GM21529 (cell line): ENCODE results near the gene BCAS1.

Experiments
- ATAC-seq: cut with Tn5 transposase; IDR thresholded peaks from one replicate; pipeline ENCODE4 v1.9.1; 2021; ENCODE audit not compliant: unreplicated experiment

Gene BCAS1

DNA sequence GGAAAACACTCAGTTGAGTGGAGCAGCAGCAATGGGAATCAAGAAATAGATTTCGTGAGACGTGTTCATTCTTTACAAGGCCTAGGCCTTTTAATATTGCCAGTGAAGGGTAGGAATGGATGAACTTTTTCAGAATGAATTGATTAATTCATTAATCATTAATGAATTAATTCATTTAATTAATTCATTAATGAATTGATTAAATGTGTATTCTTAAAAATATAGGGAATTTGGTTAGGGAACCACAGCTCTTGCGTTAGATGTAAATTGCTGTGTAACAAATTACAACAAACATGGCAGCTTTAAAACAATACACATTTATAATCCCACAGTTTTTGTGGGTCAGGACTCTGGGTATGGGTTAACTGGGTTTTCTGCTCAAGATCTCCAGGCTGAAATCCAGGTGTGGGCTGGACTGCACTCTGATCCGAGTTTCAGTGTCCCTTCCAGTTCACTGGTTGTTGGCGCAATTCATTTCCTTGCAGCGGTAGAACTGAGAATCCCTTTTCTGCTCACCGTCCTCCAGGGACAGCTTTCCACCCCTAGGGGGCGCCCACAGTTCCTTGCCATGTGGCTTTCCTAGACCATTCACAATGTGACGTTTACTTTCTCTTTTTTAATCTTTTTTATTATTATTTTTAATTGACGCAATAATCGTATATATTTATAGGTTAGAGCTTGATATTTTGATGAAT, 32.8 kb upstream of the BCAS1 start:
- ATAC-seq = peak; percentile 97

DNA sequence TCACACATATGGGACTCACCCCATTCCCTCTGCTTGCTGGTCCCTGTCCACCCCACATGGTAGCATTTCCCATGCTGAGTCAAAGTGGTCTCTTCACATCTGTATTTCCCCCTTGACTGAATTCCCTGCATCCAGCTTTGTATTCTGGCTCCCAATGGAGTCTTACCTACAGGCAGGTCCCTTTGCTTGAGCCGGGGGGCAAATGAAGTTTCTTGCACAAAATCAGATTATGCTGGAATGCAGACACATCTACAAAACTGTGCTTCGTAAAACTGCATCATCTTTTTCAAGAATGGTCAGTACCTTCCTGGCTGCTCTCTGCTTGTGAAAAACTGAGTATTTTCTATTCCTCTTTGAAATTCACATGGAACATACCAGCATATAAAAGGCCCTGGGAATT, 32.1 kb upstream of the BCAS1 start:
- ATAC-seq = no peak

DNA sequence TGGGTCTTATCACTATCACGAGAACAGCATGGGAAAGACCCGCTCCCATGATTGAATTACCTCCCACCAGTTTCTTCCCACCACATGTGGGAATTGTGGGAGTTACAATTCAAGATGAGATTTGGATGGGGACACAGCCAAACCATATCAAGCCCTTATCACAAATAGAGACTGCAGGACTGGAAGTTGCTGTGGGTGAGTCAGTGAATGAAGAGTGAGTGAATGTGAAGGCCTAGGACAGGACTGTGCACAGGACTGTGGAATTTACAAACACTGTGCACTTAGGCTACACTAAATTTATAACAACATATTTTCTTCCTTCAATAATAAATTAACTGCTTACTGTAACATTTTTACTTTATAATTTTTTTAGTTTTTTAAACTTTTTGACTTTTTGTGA, 30.2 kb upstream of the BCAS1 start:
- ATAC-seq = no peak

DNA sequence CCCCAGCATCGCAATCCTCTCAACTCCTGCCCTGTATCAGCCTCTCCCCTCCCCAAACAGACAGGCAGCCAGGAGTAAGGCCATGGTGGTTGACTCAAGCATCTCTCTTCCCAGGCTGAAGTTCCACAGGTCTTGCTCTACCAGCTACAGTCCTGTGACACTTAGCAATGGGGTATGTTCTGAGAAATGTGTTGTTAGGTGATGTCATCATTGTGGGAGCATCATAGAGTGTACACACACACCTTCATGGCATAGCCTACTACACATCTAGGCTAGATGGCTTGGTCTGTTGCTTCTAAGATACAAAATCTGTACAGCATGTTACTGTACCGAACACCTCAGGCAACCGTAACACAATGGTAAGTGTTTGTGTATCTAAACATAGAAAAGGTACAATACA, 29.5 kb upstream of the BCAS1 start:
- ATAC-seq = no peak

DNA sequence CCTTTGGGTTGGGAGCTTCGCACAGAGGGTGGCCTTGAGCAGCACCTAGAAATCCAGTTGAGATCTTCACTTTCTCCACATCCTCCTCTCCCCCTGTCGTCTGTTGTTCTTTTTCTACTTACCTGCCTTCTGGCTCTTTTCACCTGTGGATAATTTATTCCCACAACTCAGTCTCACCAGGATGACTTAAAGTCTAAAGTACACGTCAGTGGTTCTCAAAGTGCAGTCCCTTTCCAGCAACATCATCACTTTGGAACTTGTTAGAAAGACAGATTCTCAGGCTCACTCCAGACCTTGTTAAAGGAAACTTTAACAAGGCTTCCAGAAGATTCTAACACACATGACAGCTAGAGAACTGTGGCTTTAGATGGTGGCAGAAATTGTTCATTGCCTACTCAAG, 27.7 kb upstream of the BCAS1 start:
- ATAC-seq = no peak

DNA sequence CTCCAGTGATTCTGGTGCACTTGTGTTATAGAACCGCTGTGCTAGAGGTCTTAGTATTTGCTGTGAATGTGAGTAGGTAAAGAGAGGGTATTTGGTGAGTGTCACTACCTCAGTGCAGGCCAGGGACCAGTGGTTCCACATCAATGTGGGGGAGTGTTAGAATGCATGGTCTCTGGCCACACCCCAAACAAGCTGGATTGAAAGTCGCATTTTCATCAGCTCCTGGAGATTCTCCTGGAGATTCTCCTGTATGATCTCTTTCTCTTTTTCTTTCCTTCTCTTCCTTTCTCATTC, 26.8 kb upstream of the BCAS1 start:
- ATAC-seq = no peak

DNA sequence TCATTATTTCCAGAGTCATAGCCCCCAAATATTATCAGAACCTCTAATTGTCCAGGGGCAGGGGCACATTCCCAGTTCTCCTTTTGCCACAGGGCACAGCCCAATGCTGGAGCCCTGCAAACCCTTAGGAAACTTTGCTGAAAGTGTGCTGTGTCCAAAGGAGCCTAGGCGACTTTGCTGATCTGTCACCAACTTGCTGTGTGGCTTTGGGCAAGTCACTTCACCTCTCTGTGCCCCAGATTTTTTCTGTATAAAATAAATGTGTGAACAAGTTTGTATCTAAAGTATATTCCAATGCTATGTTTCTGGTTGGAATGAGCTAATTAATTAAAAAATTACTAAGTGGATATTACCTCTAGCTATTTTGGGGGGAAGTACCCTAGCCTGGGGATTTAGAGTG, 25.4 kb upstream of the BCAS1 start:
- no peak for ATAC-seq

DNA sequence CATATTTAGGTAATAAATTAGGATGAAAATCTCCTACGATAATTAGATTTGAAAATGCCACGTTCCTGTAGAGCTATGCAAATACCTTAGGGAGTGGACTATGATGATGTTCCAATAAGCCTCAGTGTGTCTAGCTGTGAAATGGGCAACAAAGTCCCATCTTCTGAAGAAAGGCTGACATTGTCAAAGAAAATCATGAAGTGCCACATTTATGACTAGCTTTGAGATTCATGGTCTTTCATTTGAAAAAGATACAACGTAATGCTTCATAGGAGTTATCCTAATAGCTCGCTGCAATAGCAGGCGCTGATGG, 23.8 kb upstream of the BCAS1 start:
- ATAC-seq = no peak

DNA sequence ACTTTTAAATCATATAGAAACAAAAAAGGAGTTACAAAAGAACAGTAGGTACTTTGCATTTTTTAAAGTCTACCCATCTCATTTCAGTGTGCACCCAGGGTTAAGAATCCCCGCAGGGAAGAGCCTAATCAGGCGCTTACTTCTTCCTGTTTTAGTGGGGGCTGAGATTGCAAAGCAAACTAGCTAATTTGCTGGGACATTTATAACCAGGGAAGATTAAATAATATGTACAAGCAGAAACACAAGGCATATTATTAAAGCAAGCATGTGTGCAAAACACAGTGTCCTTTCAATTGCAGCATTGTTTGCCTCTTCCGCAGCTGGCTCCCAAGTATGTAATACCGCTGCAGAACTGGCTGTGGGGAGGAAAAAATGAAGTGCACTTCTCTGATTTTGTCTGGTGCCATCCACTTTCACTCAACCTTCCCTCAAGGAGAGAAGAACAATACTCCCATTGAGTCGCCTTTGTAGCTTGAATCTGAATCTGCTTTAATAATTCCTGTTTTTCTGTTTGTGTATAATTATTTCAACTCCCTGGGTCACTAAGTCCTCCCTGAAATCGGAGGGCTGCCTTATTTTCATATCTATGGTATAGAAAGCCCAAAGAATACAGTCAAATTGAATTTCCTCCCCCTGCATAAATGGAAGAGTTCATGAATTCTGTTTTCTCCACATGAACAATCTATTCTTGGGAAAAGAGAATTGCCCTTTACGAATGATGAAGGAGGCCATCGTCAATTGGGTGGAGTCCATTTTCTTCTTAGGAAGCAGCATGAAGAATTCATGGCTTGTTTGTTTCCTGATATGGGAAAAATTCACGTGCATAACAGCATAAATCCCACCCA, 23.3 kb upstream of the BCAS1 start:
- no peak for ATAC-seq

DNA sequence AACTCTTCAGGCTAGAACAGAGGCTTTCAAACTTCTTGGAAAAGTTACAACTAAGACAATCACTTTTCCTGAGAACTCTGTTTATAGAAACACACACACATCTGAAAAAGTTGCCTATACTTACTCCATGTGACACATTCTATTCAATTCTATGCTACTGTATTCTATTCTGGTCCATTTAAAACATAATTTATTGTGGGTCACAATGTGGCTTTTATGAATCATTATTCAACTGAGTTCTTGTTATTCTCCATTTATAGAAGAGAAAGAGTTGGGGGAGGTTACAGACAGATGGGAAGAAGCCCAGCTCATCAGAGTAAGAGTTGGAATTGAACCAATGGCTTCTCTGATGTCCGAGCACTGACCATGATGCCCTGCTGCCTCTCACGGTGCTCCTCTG, 21.6 kb upstream of the BCAS1 start:
- no peak for ATAC-seq

DNA sequence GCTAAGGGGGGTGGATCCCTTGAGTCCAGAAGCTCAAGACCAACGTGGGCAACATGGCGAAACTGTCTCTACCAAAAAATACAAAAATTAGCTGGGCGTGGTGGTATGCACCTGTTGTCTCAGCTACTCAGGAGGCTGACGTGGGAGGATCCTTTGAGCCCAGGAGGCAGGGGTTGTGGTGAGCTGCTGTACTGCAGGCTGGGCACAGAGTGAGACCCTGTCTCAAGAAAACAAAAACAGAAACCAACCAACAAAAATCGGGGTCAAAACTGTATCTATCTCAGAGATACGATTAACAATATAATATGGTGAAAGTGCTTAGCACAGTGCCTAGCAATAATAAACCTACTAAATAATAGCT, 20.7 kb upstream of the BCAS1 start:
- ATAC-seq = no peak

DNA sequence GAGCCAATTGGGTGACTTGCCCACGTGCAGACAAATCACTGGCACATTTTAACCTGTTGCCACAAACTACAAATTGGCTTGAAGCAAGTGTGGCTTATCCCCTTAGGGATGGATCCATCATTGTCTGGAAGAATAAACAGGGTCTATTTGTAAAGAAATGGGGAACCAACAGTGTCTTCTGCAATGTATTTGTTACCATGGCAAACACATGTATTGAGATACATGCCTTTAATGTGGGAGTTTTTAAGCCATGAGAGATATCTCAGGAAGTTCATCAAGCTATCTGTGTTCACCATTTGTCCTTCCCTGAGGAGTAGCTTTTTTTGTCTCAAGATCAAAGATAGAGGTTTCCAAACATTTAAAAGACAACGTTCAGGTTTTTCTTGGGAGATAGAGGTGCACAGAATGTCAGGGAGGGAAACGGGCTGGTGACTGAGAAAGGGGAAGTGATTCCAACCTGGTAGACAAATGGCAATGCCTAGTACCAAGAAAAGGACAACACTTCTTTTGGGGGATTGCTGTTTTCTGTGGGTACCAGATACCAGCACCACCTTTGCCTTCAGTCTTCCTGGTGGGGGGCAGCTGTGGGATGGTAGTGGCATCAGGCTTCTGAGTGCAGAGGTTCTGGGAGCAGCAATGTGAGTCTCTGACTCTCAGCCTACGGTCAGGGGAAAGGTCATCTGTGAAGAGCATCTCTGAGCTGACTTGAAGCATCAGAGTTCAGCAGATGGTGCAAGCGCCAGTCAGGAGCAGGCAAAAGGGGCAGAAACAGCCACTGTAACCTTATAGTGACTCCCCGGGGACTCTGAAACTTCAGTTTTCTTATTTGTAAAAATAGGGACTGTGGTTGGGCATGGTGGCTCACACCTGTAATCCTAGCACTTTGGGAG, 20.1 kb upstream of the BCAS1 start:
- ATAC-seq = peak; percentile 69

DNA sequence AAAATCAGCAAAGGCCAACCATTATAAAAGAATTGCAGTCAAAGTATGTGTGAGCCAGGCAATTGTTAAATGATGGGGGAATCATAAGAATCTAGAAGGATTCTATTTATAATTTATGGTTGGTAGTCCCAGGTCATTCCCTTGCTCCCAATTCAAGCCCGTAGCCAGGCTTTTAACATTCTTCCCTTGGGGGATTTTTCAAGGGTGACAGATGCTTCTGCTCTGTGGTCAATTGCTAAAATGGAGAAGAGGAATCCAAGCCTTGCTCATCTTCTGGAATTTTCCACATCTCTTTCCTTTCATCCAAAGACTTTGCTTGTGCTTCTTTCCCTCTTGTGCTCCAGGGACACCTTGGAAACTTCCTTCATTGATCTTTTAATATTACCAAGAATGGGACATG, 18.0 kb upstream of the BCAS1 start:
- ATAC-seq = no peak

DNA sequence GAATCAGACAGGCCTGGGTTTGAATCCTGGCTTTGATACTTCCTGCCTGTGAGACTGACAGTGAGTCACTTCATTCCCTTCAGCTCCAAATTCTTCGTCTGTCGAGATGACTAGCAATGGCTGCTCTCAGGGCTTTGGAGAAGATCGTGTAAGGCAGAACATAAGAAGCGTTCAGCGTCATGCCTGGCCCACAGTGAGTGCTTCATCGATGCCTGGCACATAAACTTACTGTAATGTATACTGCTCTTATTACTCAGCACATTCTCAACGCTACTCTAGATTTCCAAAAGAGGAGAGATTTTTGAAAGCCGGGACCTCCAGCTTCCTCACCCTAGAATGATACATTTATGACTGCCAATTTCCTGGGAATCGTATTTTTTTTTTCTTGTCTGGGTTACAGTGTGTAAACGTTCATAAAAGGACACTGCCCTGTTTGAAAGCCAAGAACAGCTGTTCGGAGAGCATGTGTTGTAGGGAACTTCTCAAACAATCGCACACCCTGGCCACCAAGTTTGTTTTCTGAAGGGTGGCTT, 16.2 kb upstream of the BCAS1 start:
- ATAC-seq = no peak

DNA sequence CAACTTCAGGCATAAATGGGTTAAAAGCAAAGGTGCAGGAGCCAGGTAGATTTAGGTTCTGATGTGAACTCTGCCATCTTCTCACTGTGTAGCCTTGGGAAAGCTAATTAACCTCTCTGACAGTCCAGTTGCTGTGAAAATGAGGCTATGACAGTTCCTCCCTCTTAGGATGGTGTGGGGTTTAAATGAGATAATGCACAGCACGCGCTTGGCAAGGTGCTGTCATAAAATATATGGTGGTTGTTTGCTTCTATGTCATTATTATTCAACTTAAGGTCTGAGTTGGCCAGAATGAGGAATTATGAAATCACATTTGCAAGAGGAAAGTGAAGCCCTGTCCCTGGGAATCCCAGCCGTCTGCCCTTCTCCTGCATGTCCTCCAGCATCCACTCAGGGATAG, 15.5 kb upstream of the BCAS1 start:
- no peak for ATAC-seq

DNA sequence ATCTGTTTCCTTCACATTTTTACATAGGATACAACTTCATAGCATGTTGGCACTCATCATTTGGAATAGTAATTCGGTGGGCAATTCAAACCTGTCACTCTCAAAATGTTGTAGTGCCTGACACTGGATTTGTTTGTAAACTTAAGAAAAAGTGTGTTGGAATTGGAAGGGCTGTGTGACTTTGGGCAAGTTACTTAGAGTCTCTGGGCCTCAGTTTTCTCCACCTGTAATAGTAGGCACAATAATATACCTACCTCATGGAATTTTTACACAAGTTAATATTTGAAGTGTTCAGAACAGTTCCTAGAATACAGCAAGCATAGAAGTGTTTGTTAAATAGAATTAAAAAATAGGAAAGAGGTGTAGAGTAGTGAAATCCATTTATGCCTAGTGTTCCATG, 15.0 kb upstream of the BCAS1 start:
- no peak for ATAC-seq

DNA sequence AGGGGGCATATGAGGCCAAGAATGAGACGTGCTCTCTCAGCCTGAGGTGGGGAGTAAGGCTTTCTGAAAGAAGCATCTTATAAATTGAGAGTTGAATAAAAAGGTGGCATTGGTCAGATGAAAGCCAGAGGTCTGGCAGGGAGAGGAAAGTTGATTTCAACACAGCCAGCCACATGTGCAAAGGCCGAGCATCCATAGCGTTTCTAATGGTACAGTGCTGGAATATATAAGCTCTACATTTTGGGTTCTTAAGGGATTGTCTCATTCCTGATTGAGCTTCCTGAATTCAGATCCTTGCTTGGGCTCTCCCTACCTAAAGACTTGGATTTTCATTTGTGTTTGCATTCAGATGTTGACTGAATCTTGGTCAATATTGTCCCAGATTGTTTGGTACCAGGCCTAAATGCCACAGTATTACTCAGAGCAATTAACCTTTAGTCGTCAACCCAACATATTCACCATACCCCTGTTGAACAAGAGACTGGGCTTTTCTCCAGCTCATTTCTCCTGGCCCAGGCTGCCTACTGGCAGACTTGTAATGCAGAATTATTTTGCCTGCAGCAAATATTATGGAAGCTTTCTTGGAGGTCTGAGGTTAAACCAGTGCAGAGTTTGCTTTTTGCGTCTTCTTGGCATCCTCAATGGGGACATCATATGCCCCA, 14.5 kb upstream of the BCAS1 start:
- no peak for ATAC-seq

DNA sequence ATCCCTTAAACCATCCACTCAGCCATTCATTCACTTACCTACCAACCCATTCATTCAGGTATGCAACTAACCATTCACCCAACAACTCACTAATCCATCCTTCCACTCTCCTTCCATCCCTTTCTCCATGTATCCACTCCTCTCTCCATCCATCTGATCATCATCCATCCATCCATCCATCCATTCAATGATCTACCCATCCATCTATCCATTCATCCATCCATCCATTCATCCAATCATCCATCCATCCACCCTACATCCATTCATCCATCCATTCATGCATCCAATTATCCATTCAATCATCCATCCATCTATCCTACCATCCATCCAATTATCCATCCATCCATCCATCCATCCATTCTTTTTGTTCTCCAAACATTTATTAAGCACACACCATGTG, 13.8 kb upstream of the BCAS1 start:
- ATAC-seq = no peak

DNA sequence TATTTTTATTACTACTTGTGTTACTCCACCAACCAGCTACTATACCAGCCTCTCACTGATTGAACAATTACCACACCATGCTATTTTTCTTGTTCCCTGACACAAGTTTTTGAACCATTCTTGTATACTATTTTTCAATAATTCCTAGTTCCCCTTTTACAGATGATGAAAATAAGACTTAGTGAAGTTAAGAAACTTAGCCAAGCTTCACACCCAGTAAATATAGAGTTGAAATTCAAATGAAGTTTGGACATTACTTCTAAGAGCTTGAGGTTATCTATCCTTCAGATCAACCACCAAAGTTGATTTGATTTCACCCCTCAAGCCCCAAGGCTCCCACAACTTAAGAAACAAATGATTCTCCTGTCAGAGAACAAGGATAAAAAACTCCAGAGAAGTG, 13.1 kb upstream of the BCAS1 start:
- peak; percentile 65 for ATAC-seq

DNA sequence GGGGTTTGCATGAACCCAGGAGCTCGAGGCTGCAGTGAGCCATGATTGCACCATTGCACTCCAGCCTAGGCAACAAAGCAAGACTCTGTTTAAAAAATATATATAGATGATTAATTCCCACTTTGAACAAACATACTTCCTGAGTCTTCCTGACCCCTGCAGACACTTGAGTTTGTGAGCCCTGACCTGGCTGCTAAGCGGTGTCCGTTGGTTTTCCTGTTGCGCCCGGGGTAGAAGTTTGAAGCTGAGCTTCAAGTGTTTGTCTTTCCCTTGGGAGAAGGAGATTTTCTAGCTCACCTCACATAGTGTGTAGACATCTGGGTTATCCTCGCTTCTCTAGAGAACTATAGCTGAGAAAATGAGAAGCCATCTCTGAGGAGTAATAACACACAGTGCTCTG, 11.7 kb upstream of the BCAS1 start:
- ATAC-seq = no peak

DNA sequence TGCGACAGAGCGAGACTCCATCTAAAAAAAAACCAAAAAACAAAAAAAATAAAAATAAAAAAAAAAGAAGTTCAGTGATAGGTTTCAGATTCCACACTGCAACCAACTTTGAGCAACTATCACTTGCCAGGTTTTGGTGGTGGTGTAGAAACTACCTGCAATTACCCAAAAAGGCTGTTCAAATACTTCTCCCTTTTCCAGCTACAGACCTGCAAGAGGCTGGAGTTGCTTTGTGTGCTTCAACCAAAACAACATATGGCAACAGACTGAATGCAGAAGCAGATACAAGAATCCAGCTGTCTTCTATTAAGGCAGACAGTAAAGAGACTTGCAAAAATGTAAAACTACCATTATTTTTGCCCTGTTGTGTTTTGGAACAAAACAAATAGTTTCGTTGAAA, 9.3 kb upstream of the BCAS1 start:
- peak; percentile 65 for ATAC-seq
